Measurements from ENCODE around the gene WDR45B. TPM values are rescaled to one million over a fixed set of nuclear protein-coding genes. Genes with fewer than 3 reads are reported as not detected.

The WDR45B gene
- total RNA-seq, 4 donors from 2014 or later = 68.1 to 108 (median 83.6) TPM

DNA sequence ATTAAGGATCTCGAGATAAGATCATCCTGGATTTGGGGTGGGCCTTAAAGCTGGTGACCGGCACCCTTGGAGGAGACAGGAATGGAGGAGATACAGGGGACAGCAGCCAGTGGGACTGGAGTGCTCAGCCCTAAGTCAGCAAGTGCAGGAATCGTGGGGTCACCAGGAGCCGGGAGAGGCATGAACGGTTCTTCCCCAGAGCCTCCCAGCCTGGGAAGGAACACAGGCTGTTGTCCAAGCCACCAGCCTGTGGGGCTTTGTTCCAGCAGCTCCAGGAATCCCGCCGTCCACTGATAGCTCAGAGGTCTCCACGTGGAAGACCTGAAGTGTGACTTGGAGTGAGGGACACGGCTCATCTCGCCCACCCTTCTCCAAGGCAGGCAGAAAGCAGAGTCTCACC is 2.5 kb upstream of the WDR45B start:
- Histone ChIP-seq H3K9me3 (no peaks in the 10 kb centered on the region), H3K27ac (no peak overlapping the region), H3K27me3 (no peaks in the 10 kb centered on the region), H3K36me3 (no peaks in the 10 kb centered on the region), H3K4me1 (peaks cover 24 to 45% (median 41%) of the 10 kb centered on the region in 4 donors), H3K4me3 (no peak overlapping the region)
- TF ChIP-seq POLR2AphosphoS5 (IDR thresholded peaks at IDR 0.05) (no peak), EP300 (IDR thresholded peaks at IDR 0.05; ENCODE audit: low read depth) (no peak), POLR2A (IDR thresholded peaks at IDR 0.05) (no peak)
- 85 to 86% methylated on average over 2 to 10 of the region's 10 CpGs for WGBS, 2 donors (ENCODE audit: low coverage in 1 of 2)
- intact Hi-C loops (cut with DNase I; ENCODE audit: low total_unique reads) (no loop called here), in situ Hi-C loops (cut with MboI; ENCODE audit: low pct_ligation_motif_present in 1 of 4, low pct_unique_long_range_greater_than_20kb in 1 of 4, low sequenced_read_pairs in 3 of 4) (loop anchor here in 2 of 4 donors (10.0 to 25.0 kb wide), 2 partner anchors 112 to 114 kb away; partner anchors contain the start of gene TBCD (in 1 of the 2))
- no peak for DNase-seq

DNA sequence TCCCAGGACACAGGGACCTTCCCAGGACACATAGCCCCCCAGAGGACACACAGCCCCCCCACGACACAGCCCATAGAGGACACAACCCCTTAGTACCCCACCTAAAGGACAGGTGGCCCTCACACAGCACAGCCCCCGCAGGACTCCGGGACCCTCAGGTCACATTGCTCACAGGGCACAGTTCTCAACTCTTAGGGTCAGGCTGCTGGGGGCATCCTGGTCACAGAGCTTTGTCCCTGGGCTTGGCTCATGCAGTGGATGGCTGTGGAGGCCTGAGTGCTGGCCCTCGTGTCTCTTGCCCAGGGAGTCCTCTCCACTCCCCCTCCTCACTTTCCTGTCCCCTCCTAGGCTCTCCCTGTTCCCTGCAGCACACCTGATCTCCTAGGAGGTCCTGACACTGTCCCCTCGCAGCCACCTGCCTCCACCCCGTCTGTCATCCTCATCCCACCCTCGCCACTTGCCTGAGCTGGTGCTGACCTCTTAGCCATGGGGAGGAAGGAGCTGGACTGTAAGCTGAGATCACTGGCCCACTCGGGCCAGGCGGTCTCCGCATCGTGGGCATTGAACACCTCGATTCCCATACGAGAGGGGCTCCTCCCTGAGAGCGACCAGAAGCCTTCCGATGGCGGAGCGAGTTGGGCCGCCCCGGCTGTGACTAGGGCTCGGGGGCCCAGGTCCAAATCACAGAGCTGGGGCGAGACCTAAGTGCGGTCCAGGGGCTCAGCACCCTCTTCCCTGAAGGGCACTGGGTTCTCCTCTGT is 1.4 kb upstream of the WDR45B start:
- no peak for DNase-seq
- no peak overlapping the region for H3K4me3 ChIP-seq
- no peaks in the 10 kb centered on the region for H3K36me3 ChIP-seq
- peak overlapping the region in 1 of 4 donors; percentile 80 for H3K27ac ChIP-seq
- WGBS, 2 donors (ENCODE audit: low coverage in 1 of 2) = 55 to 83% methylated on average over 2 to 22 of the region's 22 CpGs
- in situ Hi-C loops (cut with MboI; ENCODE audit: low pct_ligation_motif_present in 1 of 4, low pct_unique_long_range_greater_than_20kb in 1 of 4, low sequenced_read_pairs in 3 of 4) = loop anchor here in 2 of 4 donors (10.0 to 25.0 kb wide), 2 partner anchors 113 to 115 kb away; partner anchors contain the start of gene TBCD (in 1 of the 2)
- peaks cover 24 to 42% (median 36%) of the 10 kb centered on the region in 4 donors for H3K4me1 ChIP-seq
- H3K9me3 ChIP-seq = no peaks in the 10 kb centered on the region
- no peaks in the 10 kb centered on the region for H3K27me3 ChIP-seq
- TF ChIP-seq POLR2AphosphoS5 (IDR thresholded peaks at IDR 0.05) = no peak
- no peak for TF ChIP-seq POLR2A (IDR thresholded peaks at IDR 0.05)
- TF ChIP-seq EP300 (IDR thresholded peaks at IDR 0.05; ENCODE audit: low read depth) = no peak
- TF ChIP-seq, protein P1, sequence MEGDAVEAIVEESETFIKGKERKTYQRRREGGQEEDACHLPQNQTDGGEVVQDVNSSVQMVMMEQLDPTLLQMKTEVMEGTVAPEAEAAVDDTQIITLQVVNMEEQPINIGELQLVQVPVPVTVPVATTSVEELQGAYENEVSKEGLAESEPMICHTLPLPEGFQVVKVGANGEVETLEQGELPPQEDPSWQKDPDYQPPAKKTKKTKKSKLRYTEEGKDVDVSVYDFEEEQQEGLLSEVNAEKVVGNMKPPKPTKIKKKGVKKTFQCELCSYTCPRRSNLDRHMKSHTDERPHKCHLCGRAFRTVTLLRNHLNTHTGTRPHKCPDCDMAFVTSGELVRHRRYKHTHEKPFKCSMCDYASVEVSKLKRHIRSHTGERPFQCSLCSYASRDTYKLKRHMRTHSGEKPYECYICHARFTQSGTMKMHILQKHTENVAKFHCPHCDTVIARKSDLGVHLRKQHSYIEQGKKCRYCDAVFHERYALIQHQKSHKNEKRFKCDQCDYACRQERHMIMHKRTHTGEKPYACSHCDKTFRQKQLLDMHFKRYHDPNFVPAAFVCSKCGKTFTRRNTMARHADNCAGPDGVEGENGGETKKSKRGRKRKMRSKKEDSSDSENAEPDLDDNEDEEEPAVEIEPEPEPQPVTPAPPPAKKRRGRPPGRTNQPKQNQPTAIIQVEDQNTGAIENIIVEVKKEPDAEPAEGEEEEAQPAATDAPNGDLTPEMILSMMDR (IDR thresholded peaks at IDR 0.05) = no peak
- intact Hi-C loops (cut with DNase I; ENCODE audit: low total_unique reads) = no loop called here

DNA sequence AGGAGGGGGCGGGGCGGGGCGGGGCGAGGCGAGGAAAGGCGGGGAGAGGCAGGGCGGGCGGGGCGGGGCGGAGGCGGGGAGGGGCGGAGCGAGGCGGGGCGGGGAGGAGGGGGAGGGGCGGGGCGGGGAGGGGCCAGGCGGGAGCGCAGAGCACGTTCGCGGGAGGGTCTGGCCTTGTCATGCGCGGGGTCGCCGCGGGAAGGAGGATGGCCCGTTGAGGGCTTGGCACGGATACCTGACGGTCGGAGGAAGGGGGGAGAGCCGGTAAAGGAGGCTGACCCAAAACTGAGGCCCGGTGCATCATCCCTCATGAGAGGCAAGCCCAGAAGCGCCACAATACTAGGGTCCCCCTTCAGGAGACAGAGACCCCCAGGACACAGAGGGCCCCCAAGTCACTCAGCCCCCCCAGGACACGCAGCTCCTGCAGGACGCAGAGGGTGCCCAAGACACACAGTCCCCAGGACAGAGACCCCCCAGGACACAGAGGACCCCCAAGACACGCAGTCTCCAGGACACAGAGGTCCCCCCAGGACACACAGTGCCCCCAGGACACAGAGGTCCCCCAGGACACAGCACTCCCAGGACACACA is 593 bp upstream of the WDR45B start:
- H3K27me3 ChIP-seq = no peaks in the 10 kb centered on the region
- H3K9me3 ChIP-seq = no peaks in the 10 kb centered on the region
- peaks cover 0 to 8% (median 3%) of the 10 kb centered on the region in 4 donors for H3K36me3 ChIP-seq
- TF ChIP-seq, protein P1 (IDR thresholded peaks at IDR 0.05) = no peak
- TF ChIP-seq POLR2A (IDR thresholded peaks at IDR 0.05) (no peak), EP300 (IDR thresholded peaks at IDR 0.05; ENCODE audit: low read depth) (no peak), POLR2AphosphoS5 (IDR thresholded peaks at IDR 0.05) (no peak)
- peak overlapping the region in 3 of 4 donors; percentile 13 to 48 (median 31) for H3K4me3 ChIP-seq
- H3K27ac ChIP-seq = peak overlapping the region; percentile 80 to 88 (median 82)
- peaks cover 18 to 33% (median 27%) of the 10 kb centered on the region in 4 donors for H3K4me1 ChIP-seq
- intact Hi-C loops (cut with DNase I; ENCODE audit: low total_unique reads) (no loop called here), in situ Hi-C loops (cut with MboI; ENCODE audit: low pct_ligation_motif_present in 1 of 4, low pct_unique_long_range_greater_than_20kb in 1 of 4, low sequenced_read_pairs in 3 of 4) (no loop called here)
- 11% methylated on average over 31 of the region's 37 CpGs; no CpG with 5 or more reads in 1 of the 2 donors for WGBS, 2 donors (ENCODE audit: low coverage in 1 of 2)
- peak; percentile 62 for DNase-seq

DNA sequence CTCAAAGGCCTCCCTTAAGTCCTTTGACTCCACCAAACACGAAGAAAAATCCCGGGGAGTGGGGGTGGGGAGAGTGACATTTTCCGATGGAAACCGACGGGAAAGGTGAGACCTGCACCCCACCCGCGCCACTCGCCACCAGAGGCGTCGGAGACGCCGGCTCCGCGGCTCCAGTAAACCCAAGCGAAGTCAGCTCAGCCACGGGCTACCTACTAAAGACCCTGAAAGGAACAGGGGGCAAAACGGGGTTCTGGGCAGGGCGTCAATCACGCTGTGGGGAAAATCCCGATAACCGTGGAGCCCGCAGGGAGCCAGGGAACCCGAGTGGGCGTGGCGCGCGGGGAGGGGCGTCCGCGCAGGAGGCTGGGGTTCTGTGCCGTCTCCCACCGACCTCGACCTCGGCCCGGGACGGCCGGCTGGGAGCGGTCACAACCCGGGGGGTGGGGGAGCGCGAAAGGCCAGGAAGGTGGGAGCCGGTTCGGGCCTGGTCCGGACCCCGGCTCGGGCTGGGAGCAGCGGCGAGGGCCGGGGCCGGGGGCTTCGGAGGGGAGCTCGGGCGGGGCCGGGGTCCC is 565 bp downstream of the WDR45B start:
- TF ChIP-seq POLR2A (IDR thresholded peaks at IDR 0.05) = no peak
- TF ChIP-seq, protein P1 (IDR thresholded peaks at IDR 0.05) = peak in 3 of 5 experiments; percentile 18 to 38 (median 24)
- Histone ChIP-seq H3K36me3 (peaks cover 0 to 18% (median 9%) of the 10 kb centered on the region in 4 donors), H3K27me3 (no peaks in the 10 kb centered on the region), H3K9me3 (no peaks in the 10 kb centered on the region), H3K4me1 (peaks cover 14 to 27% (median 22%) of the 10 kb centered on the region in 4 donors), H3K4me3 (peak overlapping the region; percentile 82 to 100 (median 98)), H3K27ac (peak overlapping the region; percentile 99 to 100 (median 100))
- in situ Hi-C loops (cut with MboI; ENCODE audit: low pct_ligation_motif_present in 1 of 4, low pct_unique_long_range_greater_than_20kb in 1 of 4, low sequenced_read_pairs in 3 of 4) (no loop called here), intact Hi-C loops (cut with DNase I; ENCODE audit: low total_unique reads) (no loop called here)
- 1% methylated on average over 44 of the region's 54 CpGs; no CpG with 5 or more reads in 1 of the 2 donors for WGBS, 2 donors (ENCODE audit: low coverage in 1 of 2)
- peak; percentile 55 for DNase-seq
